Measurements from ENCODE around the gene MLEC. TPM values are rescaled to one million over a fixed set of nuclear protein-coding genes. Genes with fewer than 3 reads are reported as not detected.

Gene MLEC
- total and polyA plus RNA-seq, 12 donors: 68.3 to 555 (median 264) TPM

DNA sequence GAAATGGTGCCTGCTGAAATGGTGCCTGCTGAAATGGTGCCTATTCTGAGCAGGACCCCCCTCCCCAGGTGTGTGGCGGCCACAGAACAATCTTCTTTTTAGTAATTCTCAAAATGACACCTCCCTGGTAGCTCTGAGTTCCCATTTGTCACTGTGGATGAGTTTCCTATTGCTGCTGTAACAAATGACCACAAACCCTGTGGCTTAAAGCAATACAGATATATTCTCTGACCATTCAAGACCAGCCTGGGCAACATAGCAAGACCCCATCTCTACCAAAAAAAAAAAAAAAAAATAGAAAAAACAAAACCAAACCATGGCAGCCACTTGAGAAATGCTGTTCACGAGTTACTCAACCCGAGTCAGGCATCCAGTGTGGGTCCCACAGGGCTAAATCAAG lies 46.6 kb downstream of the MLEC start:
- no peak overlapping the region for H3K27ac ChIP-seq
- no peak for DNase-seq
- 91 to 100% (median 95%) methylated on average over 3 of the region's 3 CpGs for WGBS, 4 donors

DNA sequence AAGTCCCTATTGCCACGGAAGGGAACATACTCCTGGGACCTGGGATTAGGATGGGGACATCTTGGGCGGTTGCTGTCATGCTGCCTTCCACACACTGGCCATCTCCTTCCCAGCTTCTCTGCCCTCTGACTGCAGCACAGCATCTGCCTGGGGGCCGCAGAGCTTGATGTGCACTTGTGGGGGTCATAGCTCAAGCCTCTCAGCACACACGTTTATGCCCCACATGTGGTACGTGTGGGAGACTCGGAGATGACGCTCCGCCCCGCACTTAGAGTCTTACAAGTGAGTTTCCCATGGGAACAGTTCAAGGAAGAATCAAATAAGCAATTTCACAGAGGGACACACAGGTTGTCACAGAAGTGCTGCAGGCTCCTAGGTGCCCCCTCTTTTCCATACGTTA lies 47.3 kb downstream of the MLEC start:
- H3K36me3 ChIP-seq (replicated peaks in 1 of 2): peaks cover 0 to 11% of the 10 kb centered on the region in 2 donors
- DNase-seq: no peak
- 88 to 96% (median 93%) methylated on average over 10 of the region's 10 CpGs for WGBS, 4 donors
- no peaks in the 10 kb centered on the region for H3K9me3 ChIP-seq (replicated peaks in 1 of 3)
- no peaks in the 10 kb centered on the region for H3K4me1 ChIP-seq (replicated peaks in 1 of 2)
- H3K4me3 ChIP-seq: no peak overlapping the region
- intact Hi-C loops (cut with DNase I): no loop called here
- H3K27me3 ChIP-seq: no peaks in the 10 kb centered on the region
- H3K27ac ChIP-seq: no peak overlapping the region
- TF ChIP-seq, protein P1, sequence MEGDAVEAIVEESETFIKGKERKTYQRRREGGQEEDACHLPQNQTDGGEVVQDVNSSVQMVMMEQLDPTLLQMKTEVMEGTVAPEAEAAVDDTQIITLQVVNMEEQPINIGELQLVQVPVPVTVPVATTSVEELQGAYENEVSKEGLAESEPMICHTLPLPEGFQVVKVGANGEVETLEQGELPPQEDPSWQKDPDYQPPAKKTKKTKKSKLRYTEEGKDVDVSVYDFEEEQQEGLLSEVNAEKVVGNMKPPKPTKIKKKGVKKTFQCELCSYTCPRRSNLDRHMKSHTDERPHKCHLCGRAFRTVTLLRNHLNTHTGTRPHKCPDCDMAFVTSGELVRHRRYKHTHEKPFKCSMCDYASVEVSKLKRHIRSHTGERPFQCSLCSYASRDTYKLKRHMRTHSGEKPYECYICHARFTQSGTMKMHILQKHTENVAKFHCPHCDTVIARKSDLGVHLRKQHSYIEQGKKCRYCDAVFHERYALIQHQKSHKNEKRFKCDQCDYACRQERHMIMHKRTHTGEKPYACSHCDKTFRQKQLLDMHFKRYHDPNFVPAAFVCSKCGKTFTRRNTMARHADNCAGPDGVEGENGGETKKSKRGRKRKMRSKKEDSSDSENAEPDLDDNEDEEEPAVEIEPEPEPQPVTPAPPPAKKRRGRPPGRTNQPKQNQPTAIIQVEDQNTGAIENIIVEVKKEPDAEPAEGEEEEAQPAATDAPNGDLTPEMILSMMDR (IDR thresholded peaks at IDR 0.05): no peak

More for the DNA sequence above, 46.6 kb downstream of the MLEC start:
- no peak overlapping the region for H3K4me3 ChIP-seq
- no peak for TF ChIP-seq POLR2A (IDR thresholded peaks at IDR 0.05)
- TF ChIP-seq, protein P1 (IDR thresholded peaks at IDR 0.05): no peak
- intact Hi-C loops (cut with DNase I): no loop called here
- no peaks in the 10 kb centered on the region for H3K4me1 ChIP-seq (replicated peaks in 1 of 2)
- no peaks in the 10 kb centered on the region for H3K27me3 ChIP-seq
- no peaks in the 10 kb centered on the region for H3K9me3 ChIP-seq (replicated peaks in 1 of 3)
- H3K36me3 ChIP-seq (replicated peaks in 1 of 2): peaks cover 0 to 11% of the 10 kb centered on the region in 2 donors

DNA sequence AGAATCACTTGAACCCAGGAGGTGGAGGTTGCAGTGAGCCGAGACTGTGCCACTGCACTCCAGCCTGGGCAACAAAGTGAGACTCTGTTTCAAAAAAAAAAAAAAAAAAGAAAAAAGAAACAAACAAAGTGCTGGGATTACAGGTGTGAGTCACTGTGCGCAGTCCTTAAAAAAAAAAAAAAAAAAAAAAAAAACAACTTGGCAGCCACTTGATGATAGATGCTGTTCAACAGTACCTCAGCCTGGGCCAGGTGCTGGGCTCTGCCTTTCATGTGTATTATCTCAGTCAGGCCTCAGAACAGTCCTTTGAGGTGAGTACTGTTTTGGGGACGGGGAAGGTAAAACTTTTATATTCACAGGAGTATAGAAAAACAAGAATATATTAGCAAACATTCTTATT lies 48.2 kb downstream of the MLEC start:
- no peak overlapping the region for H3K4me3 ChIP-seq
- no peak overlapping the region for H3K27ac ChIP-seq
- TF ChIP-seq, protein P1 (IDR thresholded peaks at IDR 0.05): no peak
- no peak for TF ChIP-seq POLR2A (IDR thresholded peaks at IDR 0.05)
- H3K36me3 ChIP-seq (replicated peaks in 1 of 2): peaks cover 0 to 10% of the 10 kb centered on the region in 2 donors
- WGBS, 4 donors: 61 to 83% (median 72%) methylated on average over 2 to 3 of the region's 3 CpGs
- no peaks in the 10 kb centered on the region for H3K4me1 ChIP-seq (replicated peaks in 1 of 2)
- no peaks in the 10 kb centered on the region for H3K9me3 ChIP-seq (replicated peaks in 1 of 3)
- intact Hi-C loops (cut with DNase I): no loop called here
- no peaks in the 10 kb centered on the region for H3K27me3 ChIP-seq
- DNase-seq: no peak

DNA sequence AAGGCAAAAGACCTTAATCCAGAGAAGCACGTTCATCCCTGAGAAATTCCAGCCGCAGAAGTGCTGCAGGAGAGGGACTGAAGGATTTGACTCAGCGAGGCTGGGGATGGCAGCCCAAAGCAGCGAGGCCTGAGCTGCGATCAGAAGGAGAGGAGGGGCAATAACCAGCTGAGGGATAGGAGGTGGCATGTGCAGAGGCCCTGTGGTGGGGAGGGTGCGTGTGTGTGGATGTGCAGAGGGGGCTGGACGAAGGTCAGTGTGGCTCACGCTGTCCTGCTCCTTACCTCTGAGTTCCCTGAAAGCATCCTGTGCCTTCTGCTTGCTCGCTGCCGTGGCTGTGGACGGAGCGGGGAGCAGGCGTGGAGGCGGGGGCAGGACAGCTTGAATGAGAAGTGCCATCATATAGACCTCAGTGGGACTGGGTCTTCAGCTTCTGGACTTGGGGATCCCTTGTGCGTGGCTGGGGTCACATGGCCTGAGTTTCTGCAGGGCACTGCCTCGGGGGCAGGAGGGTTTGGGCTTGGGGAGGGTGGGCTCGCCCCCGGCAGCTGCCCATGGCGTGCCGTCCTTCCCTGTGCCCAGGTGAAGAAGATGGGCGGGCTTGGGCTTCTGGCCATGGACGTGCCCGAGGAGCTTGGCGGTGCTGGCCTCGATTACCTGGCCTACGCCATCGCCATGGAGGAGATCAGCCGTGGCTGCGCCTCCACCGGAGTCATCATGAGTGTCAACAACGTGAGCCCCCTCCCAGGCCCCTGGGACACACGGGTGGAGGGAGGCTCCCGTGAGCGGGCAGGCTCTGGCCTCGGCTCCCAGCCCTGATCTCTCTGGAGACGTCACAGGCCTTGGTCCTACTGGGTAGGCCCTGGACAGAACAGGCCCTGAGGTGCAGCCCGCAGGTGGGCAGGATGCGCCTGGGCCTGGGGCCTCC lies 49.7 kb downstream of the MLEC start:
- TF ChIP-seq, protein P1 (IDR thresholded peaks at IDR 0.05): no peak
- no peak for TF ChIP-seq POLR2A (IDR thresholded peaks at IDR 0.05)
- intact Hi-C loops (cut with DNase I): no loop called here
- WGBS, 4 donors: 87 to 93% (median 90%) methylated on average over 19 to 38 of the region's 38 CpGs

More for the DNA sequence above, 49.7 kb downstream of the MLEC start:
- Histone ChIP-seq H3K4me3 (no peak overlapping the region), H3K27ac (no peak overlapping the region), H3K27me3 (no peaks in the 10 kb centered on the region), H3K9me3 (replicated peaks in 1 of 3) (no peaks in the 10 kb centered on the region), H3K36me3 (replicated peaks in 1 of 2) (peaks cover 0 to 5% of the 10 kb centered on the region in 2 donors), H3K4me1 (replicated peaks in 1 of 2) (no peaks in the 10 kb centered on the region)
- DNase-seq: no peak
